Prostate gland (tissue), 2 donors: ENCODE measurements around the gene SPOP.

Experiments used
- POLR2A ChIP-seq: fragments of 450-650 bp; IDR thresholded peaks from one replicate; pipeline ENCODE4 v1.6.1; 2016; ENCODE audit warnings: antibody characterized with exemption, mild to moderate bottlenecking
- POLR2AphosphoS5 ChIP-seq: sonication (generic); formaldehyde crosslinking; IDR thresholded peaks from one replicate; pipeline ENCODE4 v1.6.1; 2017; ENCODE audit warnings: antibody characterized with exemption
- TF ChIP-seq, protein P1 (sequence below), 4 experiments: fragments of 200-600 bp in 2 of 4; fragments of 450-650 bp in 2 of 4; sonication (generic) in 2 of 4; IDR thresholded peaks; 1 replicate in 3 of 4; 2 replicates in 1 of 4; pipeline ENCODE4 v1.5.1; 2016 to 2019; ENCODE audit warnings: antibody characterized with exemption in 4 of 4, mild to moderate bottlenecking in 2 of 4, moderate library complexity in 2 of 4

DNA sequence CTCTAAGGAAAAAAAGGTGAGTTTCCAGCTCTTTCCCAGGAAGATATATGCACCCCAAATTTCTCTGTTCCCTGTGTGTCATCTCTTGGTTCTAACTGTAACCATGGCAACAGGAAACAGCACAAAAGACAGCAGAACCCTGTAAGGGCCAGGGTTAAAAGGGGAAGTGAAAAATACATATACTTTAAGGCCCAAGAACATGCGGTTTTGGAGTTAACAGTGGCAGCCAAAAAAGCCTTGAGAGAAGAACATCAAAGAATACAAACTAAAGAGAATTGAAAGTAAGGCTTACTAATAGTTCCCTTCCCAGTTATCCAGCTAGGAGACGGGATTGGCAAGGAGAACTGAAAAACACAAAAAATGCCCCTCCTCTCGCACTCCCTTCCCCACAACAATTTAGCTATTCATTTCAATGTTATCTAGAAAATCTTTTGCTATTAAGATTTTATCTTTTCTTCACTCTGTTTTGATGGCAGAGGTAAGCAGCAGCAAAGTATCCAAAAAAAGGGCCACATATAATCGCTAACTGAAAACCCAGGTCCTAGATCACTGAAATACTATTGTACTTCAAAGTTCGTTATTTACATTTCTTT, 1.5 kb downstream of the SPOP start:
- TF ChIP-seq, protein P1, sequence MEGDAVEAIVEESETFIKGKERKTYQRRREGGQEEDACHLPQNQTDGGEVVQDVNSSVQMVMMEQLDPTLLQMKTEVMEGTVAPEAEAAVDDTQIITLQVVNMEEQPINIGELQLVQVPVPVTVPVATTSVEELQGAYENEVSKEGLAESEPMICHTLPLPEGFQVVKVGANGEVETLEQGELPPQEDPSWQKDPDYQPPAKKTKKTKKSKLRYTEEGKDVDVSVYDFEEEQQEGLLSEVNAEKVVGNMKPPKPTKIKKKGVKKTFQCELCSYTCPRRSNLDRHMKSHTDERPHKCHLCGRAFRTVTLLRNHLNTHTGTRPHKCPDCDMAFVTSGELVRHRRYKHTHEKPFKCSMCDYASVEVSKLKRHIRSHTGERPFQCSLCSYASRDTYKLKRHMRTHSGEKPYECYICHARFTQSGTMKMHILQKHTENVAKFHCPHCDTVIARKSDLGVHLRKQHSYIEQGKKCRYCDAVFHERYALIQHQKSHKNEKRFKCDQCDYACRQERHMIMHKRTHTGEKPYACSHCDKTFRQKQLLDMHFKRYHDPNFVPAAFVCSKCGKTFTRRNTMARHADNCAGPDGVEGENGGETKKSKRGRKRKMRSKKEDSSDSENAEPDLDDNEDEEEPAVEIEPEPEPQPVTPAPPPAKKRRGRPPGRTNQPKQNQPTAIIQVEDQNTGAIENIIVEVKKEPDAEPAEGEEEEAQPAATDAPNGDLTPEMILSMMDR (IDR thresholded peaks at IDR 0.05), result no peak
- TF ChIP-seq POLR2A (no peak), POLR2AphosphoS5 (no peak)
